IPS-15b (cell line): ENCODE results near the gene PRKAR1A.

ENCODE experiments used
- H3K27me3 ChIP-seq: one replicate; pipeline ENCODE4 v1.6.1; 2013; ENCODE audit warnings: low read length; ENCODE audit not compliant: control insufficient read depth, insufficient read depth
- H3K36me3 ChIP-seq: one replicate; pipeline ENCODE4 v1.6.1; 2013; ENCODE audit warnings: low read length; ENCODE audit not compliant: control insufficient read depth, insufficient read depth
- H3K4me1 ChIP-seq: one replicate; pipeline ENCODE4 v1.6.1; 2013; ENCODE audit warnings: mild to moderate bottlenecking, low read length; ENCODE audit not compliant: control insufficient read depth, insufficient read depth
- H3K4me3 ChIP-seq: one replicate; pipeline ENCODE4 v1.5.1; 2013; ENCODE audit warnings: low read depth, low read length
- H3K9ac ChIP-seq: one replicate; pipeline ENCODE4 v1.6.1; 2013; ENCODE audit warnings: low read depth, mild to moderate bottlenecking, low read length
- H3K9me3 ChIP-seq: one replicate; pipeline ENCODE4 v1.6.1; 2013; ENCODE audit warnings: mild to moderate bottlenecking, low read length; ENCODE audit not compliant: control insufficient read depth, insufficient read depth

Gene PRKAR1A

DNA sequence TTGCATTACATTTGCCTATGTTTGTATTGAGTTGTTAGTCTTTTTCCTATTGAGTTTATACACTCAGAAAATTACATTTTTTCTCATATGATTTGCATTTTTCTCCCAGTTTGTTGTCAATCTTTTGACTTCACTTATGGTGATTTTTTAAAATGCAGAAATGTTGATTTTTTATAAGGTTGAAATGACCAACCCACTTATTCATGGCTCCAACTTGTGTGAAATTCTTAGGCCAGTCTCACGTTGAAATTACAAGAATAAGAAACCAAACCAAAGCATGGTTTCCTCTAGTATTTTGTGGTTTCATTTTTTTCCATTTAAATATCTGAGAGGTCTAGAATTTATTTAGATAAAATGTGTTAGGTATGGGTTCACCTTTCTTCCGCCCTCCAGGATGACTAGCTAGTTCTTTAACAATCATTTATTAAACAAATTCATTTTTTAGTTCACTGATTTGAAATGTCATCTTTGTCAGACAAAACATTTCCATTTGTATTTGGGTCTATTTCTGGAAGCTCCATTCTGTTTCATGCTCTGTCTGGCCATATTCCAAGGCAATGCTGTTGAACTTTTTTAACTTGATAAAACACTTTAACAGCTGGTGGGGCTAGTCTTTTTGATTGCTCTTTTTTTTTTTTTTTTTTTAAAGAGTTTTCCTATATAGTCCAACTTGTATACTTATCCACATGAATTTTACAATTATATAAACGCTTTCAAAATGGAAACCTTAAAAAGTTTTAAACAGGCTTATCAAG, 48.9 kb downstream of the PRKAR1A start:
- no peaks in the 10 kb centered on the region for H3K9me3 ChIP-seq
- peaks cover 8% of the 10 kb centered on the region for H3K36me3 ChIP-seq
- no peak overlapping the region for H3K9ac ChIP-seq
- H3K4me3 ChIP-seq, result no peak overlapping the region
- no peaks in the 10 kb centered on the region for H3K27me3 ChIP-seq
- no peaks in the 10 kb centered on the region for H3K4me1 ChIP-seq

DNA sequence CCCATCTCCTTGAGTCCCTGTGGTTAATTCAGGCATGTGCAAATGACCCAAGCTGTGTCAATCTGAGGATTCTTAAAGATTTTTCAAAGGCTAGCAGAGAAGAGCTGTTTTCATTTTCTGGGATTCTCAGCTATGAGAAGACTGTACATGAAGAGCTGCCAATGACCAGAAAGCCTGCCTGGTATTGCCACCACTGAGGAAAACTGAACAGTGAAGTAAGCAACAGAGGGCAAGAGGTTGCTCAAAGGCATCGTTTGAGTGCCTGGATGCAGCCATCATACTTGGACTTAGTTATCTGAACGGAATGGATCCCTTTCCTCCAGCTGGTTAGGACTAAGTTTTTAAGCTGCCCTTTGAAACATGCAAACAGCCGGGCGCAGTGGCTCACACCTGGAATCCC, 50.5 kb downstream of the PRKAR1A start:
- Histone ChIP-seq H3K4me3 (no peak overlapping the region), H3K4me1 (no peaks in the 10 kb centered on the region), H3K9me3 (no peaks in the 10 kb centered on the region), H3K9ac (no peak overlapping the region), H3K27me3 (no peaks in the 10 kb centered on the region), H3K36me3 (peaks cover 8% of the 10 kb centered on the region)

DNA sequence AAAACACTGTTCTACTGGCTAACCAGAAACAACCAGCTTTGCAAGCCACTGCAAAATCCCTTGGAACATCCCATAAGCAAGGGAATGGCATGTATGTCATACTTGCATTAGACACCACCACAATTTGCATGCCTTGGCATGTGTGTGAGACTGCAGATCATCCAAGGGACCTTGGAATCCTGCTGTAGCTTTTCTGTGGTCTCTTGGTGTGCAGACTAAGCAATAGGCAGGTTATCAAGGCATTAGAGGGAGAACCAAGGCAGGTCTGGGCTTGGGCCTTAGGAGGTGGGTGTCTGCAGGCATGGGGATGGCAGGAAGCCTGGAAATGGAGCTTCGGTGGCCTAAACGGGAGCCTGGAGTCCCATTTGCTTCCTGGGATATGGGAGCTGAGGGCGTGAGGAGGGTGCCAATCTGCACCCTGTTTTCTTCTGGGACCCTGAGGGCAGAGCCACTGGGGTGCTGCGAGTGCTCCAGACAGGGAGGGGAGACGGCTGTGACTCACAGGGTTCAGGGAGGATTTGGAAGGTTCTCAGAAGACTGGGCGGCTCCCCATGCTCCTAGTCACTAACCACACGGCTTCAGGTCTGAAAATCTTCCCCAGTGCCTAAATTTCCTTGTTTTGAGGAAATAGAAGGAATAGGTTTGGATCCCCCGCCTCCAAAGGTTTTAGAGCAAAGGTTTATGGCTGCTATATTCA, 52.3 kb downstream of the PRKAR1A start:
- Histone ChIP-seq H3K27me3 (no peaks in the 10 kb centered on the region), H3K4me1 (no peaks in the 10 kb centered on the region), H3K4me3 (no peak overlapping the region), H3K36me3 (peaks cover 4% of the 10 kb centered on the region), H3K9ac (no peak overlapping the region), H3K9me3 (no peaks in the 10 kb centered on the region)

DNA sequence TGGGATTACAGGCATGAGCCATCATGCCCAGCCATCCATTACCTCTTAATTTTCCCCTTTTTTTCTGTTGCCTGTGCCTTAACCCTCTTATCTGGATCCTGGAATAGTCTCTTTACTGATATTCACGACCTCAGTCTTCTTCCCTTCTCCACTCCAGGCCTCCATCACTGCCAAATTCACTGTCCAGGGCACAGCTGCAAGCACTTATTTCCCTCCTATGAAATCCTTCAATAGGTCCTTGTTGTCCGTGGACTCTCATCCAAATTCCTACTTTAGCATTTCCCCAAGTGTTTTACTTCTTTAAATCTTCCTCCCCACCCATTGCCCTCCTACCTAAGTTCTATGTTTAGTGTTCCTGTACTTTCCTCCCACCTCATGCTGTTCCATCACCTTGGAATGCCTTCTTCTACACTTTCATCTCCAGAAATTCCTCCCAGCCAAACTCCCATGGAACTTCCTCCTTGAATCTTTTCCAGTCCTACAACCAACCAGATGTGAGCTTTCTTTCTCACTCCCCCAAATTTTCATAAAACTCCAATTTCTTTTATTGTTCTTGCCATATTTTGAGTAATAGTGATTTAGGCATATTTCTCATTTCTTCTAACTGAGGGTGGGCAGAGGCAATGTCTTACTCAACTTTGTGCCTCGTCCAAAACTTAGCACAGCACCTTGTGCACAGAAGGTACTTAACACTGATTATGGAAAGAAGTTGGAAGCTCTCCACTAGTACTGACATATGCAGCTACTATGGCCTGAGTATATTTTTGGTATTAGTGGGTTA, 53.6 kb downstream of the PRKAR1A start:
- Histone ChIP-seq H3K9me3 (no peaks in the 10 kb centered on the region), H3K9ac (no peak overlapping the region), H3K27me3 (no peaks in the 10 kb centered on the region), H3K4me3 (no peak overlapping the region), H3K36me3 (peaks cover 4% of the 10 kb centered on the region), H3K4me1 (no peaks in the 10 kb centered on the region)

DNA sequence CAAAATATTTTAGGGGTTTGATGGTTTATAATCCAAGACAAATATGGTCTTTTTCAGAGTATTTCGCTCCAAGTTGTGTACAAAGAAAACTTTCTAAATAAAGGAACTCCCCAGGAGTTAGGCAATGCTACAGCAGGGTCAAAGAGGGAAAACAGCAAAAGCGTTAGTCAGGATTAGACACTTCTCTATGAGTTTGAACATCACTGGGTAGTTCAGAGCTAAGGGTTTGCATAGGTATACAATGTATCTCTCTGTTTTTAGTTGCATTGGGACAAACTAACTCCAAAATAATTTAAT, 54.2 kb downstream of the PRKAR1A start:
- no peak overlapping the region for H3K4me3 ChIP-seq
- peaks cover 4% of the 10 kb centered on the region for H3K36me3 ChIP-seq
- no peaks in the 10 kb centered on the region for H3K9me3 ChIP-seq
- H3K4me1 ChIP-seq, result no peaks in the 10 kb centered on the region
- no peaks in the 10 kb centered on the region for H3K27me3 ChIP-seq
- H3K9ac ChIP-seq, result no peak overlapping the region

DNA sequence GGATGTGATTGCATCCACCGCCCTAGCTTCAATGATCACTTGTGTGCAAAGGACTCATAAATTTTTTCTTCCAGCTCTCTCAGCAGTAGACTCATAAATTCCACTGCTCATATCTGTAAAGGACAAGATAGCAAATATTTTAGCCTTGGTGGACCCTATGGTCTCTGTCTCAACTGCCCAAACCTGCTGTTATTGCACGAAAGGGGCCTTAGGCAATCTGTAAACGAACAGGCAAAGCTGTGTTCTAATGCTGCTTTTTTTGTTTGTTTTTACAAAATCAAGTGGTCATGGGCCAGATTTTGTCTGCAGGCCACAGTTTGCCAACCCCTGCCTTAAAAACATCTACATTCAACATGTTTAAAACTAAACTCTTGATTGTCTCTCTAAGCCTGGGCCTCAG, 54.8 kb downstream of the PRKAR1A start:
- Histone ChIP-seq H3K27me3 (no peaks in the 10 kb centered on the region), H3K4me3 (no peak overlapping the region), H3K36me3 (peaks cover 4% of the 10 kb centered on the region), H3K9me3 (no peaks in the 10 kb centered on the region), H3K4me1 (no peaks in the 10 kb centered on the region), H3K9ac (no peak overlapping the region)

DNA sequence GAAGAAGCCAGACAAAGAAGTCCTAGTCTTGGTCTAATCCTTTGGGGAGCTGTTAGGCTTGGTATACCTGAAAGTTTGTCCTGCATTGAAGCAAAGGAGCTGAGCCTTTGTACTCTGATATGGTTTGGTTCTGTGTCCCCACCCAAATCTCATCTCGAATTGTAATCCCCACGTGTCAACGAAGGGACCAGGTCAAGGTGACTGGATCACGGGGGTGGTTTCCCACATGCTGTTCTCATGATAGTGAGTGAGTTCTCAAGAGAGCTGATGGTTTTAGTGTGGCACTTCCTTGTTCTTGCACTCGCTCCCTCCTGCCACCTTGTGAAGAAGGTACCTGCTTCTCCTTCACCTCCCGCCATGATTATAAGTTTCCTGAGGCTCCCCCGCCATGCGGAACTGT, 55.4 kb downstream of the PRKAR1A start:
- Histone ChIP-seq H3K4me1 (no peaks in the 10 kb centered on the region), H3K27me3 (no peaks in the 10 kb centered on the region), H3K36me3 (peaks cover 2% of the 10 kb centered on the region), H3K9ac (no peak overlapping the region), H3K4me3 (no peak overlapping the region), H3K9me3 (no peaks in the 10 kb centered on the region)

DNA sequence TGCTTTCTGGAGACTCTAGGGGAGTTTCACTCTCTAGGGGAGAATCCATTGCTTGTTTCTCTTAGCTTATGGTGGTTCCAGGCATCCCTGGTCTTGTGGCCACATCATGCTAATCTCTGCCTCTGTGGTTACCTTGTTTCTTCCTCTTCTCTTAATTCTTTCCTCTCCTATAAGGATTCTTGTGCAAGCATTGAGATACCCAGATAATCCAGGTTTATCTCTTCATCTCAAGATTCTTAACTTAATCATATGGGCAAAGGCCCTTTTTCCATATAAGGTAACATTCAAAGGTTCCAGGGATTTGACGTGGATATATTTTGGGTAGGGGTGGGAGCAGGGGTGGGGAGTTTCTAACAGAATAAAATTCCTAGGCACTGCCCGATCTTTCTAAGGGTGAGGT, 56.4 kb downstream of the PRKAR1A start:
- Histone ChIP-seq H3K36me3 (no peaks in the 10 kb centered on the region), H3K4me3 (no peak overlapping the region), H3K9me3 (no peaks in the 10 kb centered on the region), H3K27me3 (no peaks in the 10 kb centered on the region), H3K4me1 (no peaks in the 10 kb centered on the region), H3K9ac (no peak overlapping the region)

DNA sequence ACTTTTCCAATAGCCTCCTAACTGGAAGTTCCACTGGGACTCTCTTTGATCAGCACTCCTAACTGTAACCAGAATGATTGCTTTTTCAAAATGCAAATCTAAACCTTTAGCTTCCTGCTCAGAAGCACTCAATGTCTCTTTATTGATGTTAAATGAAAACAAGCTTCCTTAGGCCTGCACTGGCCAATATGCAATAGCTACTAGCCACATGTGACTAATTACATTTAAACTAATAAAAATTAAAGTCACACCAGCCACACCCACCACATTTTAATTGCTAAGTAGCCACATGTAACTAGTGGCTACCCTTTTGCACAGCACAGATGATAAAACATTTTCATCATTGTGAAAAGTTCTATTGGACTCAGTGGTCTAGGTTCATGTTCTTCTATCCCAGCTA, 57.1 kb downstream of the PRKAR1A start:
- Histone ChIP-seq H3K4me3 (no peak overlapping the region), H3K27me3 (no peaks in the 10 kb centered on the region), H3K9me3 (no peaks in the 10 kb centered on the region), H3K9ac (no peak overlapping the region), H3K36me3 (no peaks in the 10 kb centered on the region), H3K4me1 (no peaks in the 10 kb centered on the region)

DNA sequence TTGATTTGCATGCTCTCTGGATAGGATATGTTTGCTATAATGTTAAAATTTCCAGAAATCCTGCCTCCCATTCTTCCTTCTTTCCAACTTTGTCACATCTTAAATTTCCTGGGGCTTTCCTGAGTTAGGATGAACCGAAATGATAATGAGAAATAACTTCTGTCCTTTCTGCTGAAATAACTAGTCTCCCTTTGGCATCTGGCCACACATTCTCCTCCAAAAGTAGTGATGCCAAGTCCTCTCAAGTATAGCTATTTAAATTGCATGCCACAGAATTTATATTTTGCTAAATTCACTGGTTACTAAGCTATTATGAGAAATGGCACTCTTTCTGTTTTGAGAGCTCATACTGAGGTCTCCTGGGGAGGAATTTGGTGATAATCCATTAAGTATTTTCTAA, 58.3 kb downstream of the PRKAR1A start:
- no peak overlapping the region for H3K4me3 ChIP-seq
- H3K9me3 ChIP-seq, result no peaks in the 10 kb centered on the region
- no peaks in the 10 kb centered on the region for H3K4me1 ChIP-seq
- H3K27me3 ChIP-seq, result no peaks in the 10 kb centered on the region
- H3K9ac ChIP-seq, result no peak overlapping the region
- H3K36me3 ChIP-seq, result no peaks in the 10 kb centered on the region

DNA sequence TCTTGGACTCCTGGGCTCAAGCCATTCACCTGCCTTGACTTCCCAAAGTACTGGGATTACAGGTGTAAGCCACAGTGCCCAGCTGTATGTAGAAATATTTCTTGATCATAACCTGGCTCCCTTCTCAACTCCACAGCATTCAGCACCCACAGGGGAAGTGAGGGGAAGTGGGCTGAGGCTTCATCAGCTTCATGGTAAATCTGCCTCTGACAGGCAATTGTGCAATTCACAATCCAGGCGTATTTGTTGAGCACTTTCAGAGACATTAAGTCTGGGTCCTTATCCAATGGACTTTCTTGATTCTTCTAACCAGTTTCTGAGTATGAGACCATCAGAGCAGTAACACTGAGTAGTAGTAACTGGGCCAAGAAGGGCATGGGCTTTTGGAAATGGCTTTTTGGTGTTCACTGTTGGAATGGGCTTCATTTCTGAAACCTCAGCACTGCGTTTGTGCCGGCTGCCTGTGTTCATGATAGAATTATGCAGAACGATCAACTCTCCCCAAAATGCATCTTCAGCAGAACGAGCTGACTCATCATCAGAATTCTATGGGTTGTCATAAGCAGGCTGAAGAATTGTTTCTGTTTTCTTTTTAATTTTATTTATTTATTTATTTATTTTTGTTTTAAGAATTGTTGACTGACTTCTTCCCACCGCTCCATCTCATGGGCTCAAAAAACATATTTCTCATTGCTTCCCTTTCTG, 60.1 kb downstream of the PRKAR1A start:
- Histone ChIP-seq H3K4me3 (no peak overlapping the region), H3K36me3 (no peaks in the 10 kb centered on the region), H3K4me1 (no peaks in the 10 kb centered on the region), H3K9me3 (no peaks in the 10 kb centered on the region), H3K27me3 (no peaks in the 10 kb centered on the region), H3K9ac (no peak overlapping the region)
